Sigmoid colon (tissue), 7 donors: ENCODE data around the gene BORA. TPM values are rescaled to one million over a fixed set of nuclear protein-coding genes. Genes with fewer than 3 reads are reported as not detected.

Experiments used
- DNase-seq: peaks from one replicate; pipeline ENCODE4 v3.0.0-alpha.2; 2019
- H3K27ac ChIP-seq, 4 donors: fragments of 200-600 bp; sonication (generic); one replicate each; pipeline ENCODE4 v1.5.1; 2016 to 2019; ENCODE audit warnings: mild to moderate bottlenecking in 1 of 4
- H3K27me3 ChIP-seq, 3 donors: fragments of 200-600 bp; sonication (generic); one replicate each; pipeline ENCODE4 v1.5.1; 2019; ENCODE audit warnings: mild to moderate bottlenecking in 1 of 3
- H3K36me3 ChIP-seq, 4 donors: fragments of 200-600 bp; sonication (generic); one replicate each; pipeline ENCODE4 v1.5.1; 2016 to 2019
- H3K4me1 ChIP-seq, 4 donors: fragments of 200-600 bp; sonication (generic); one replicate each; pipeline ENCODE4 v1.5.1; 2017 to 2019
- H3K4me3 ChIP-seq, 4 donors: fragments of 200-600 bp; sonication (generic); one replicate each; pipeline ENCODE4 v1.5.1; 2017 to 2019; ENCODE audit warnings: mild to moderate bottlenecking in 2 of 4, moderate library complexity in 1 of 4
- H3K9me3 ChIP-seq, 4 donors: fragments of 200-600 bp in 3 of 4; sonication (generic) in 3 of 4; one replicate each; pipeline versions ENCODE4 v1.5.1 to v1.6.1; 2013 to 2019
- EP300 ChIP-seq, 4 donors: sonication (generic); formaldehyde crosslinking; IDR thresholded peaks; one replicate each; pipeline ENCODE4 v1.6.1; 2017; ENCODE audit warnings: antibody characterized with exemption in 4 of 4
- POLR2A ChIP-seq, 2 donors: fragments of 450-650 bp; IDR thresholded peaks; one replicate each; pipeline ENCODE4 v1.6.1; 2016; ENCODE audit warnings: antibody characterized with exemption in 2 of 2, mild to moderate bottlenecking in 2 of 2, moderate library complexity in 2 of 2
- POLR2AphosphoS5 ChIP-seq, 4 donors: sonication (generic); formaldehyde crosslinking; IDR thresholded peaks; one replicate each; pipeline ENCODE4 v1.6.1; 2017; ENCODE audit warnings: antibody characterized with exemption in 4 of 4
- WGBS, 2 donors: extraction: QIAGEN DNeasy Blood & Tissue Kit; methylation state at CpG; one replicate each; pipeline ENCODE4 v1.1.7; 2013; 5-methylcytosine and 5-hydroxymethylcytosine counted together
- intact Hi-C: fragments of 100-400 bp; cut with DNase I; formaldehyde crosslinking; loops from one replicate; pipeline ENCODE4 v1.15.1; 2023
- polyA plus RNA-seq, 3 donors: library from polyadenylated mRNA; stranded (reverse); fragments of 200-250 nt; gene quantifications; one replicate each; pipeline ENCODE4 v1.2.3, GENCODE V29; 2013
- total RNA-seq, 4 donors: library from RNA; depleted of rRNA; stranded (reverse); fragments of >200 nt; gene quantifications; one replicate each; pipeline ENCODE4 v1.1.0, GENCODE V29; 2016
- TF ChIP-seq, protein P1 (sequence below), 4 experiments: fragments of 450-650 bp in 3 of 4; fragments of 200-600 bp in 1 of 4; IDR thresholded peaks; one replicate each; pipeline ENCODE4 v1.5.1; 2016 to 2019; ENCODE audit warnings: antibody characterized with exemption in 4 of 4, mild to moderate bottlenecking in 3 of 4, moderate library complexity in 2 of 4
- donor health status: healthy with polysubstance abuse.
- donor health status: Bipolar disorder and iron deficiency.
- donor health status: healthy.

BORA gene
- total and polyA plus RNA-seq, 7 donors, result 1.4 to 7.9 (median 4.9) TPM

DNA sequence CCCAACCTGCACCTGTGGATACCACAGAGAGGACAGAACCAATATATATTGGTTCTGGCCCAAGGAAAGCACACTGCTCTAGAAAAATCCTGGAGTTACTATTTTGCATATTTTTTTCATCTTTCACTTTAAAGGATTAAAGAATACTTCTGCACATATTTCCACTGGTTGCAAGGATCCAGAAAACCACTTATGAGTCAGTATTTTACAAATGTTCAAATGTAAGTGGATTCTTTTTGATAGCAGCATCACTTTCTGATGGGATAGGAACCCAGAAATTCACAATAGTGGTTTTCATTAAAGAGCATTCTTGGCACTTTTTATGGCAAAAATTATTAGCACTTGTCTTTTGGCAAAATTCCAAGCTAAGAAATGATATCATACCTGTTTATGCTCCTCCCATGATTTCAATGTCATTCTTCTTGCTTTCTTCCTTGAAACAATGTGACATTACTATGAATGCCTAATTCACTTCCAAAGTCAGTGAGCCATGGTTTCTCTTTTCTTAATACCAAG is 38.5 kb upstream of the BORA start:
- H3K36me3 ChIP-seq, result no peaks in the 10 kb centered on the region
- no peaks in the 10 kb centered on the region for H3K4me1 ChIP-seq
- intact Hi-C loops, result no loop called here
- TF ChIP-seq EP300 (IDR thresholded peaks at IDR 0.05), result no peak
- no peak for TF ChIP-seq POLR2A (IDR thresholded peaks at IDR 0.05)
- no peaks in the 10 kb centered on the region for H3K9me3 ChIP-seq
- no peaks in the 10 kb centered on the region for H3K27me3 ChIP-seq
- H3K4me3 ChIP-seq, result no peak overlapping the region
- H3K27ac ChIP-seq, result no peak overlapping the region
- no peak for DNase-seq

DNA sequence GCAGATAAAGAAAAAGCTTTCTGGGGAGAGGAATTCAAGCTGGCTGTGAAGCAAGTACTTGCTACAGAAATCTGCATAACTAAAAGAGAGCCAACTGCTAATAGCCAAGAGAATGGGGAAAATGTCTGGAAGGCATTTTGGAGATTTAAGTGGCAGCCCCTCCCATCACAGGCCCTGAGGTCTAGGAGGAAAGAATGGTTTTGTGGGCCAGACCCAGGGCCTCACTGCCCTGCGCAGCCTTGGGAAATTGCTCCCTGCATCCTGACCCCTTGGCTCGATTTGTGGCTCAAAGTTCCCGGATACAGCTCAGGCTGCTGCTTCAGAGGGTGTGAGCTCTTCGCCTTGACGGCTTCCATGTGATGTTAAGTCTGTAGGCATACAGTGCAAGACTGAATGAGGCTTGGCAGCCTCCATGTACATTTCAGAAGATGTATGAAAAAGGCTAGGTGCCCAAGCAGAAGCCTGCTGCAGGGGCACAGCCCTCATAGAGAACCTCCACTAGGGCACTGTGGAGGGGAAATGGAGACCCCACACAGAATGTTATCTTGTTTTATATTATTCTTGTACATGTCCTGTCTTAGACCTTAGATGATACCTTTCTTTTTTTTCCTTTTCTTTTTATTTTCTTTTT is 34.7 kb upstream of the BORA start:
- Histone ChIP-seq H3K4me3 (no peak overlapping the region), H3K9me3 (no peaks in the 10 kb centered on the region), H3K27me3 (no peaks in the 10 kb centered on the region), H3K36me3 (no peaks in the 10 kb centered on the region), H3K27ac (no peak overlapping the region), H3K4me1 (no peaks in the 10 kb centered on the region)
- TF ChIP-seq EP300 (IDR thresholded peaks at IDR 0.05), result no peak
- no peak for TF ChIP-seq POLR2A (IDR thresholded peaks at IDR 0.05)
- TF ChIP-seq POLR2AphosphoS5 (IDR thresholded peaks at IDR 0.05), result no peak
- TF ChIP-seq, protein P1, sequence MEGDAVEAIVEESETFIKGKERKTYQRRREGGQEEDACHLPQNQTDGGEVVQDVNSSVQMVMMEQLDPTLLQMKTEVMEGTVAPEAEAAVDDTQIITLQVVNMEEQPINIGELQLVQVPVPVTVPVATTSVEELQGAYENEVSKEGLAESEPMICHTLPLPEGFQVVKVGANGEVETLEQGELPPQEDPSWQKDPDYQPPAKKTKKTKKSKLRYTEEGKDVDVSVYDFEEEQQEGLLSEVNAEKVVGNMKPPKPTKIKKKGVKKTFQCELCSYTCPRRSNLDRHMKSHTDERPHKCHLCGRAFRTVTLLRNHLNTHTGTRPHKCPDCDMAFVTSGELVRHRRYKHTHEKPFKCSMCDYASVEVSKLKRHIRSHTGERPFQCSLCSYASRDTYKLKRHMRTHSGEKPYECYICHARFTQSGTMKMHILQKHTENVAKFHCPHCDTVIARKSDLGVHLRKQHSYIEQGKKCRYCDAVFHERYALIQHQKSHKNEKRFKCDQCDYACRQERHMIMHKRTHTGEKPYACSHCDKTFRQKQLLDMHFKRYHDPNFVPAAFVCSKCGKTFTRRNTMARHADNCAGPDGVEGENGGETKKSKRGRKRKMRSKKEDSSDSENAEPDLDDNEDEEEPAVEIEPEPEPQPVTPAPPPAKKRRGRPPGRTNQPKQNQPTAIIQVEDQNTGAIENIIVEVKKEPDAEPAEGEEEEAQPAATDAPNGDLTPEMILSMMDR (IDR thresholded peaks at IDR 0.05), result no peak
- DNase-seq, result no peak
- 78 to 85% methylated on average over 5 of the region's 5 CpGs for WGBS, 2 donors
- intact Hi-C loops, result no loop called here

DNA sequence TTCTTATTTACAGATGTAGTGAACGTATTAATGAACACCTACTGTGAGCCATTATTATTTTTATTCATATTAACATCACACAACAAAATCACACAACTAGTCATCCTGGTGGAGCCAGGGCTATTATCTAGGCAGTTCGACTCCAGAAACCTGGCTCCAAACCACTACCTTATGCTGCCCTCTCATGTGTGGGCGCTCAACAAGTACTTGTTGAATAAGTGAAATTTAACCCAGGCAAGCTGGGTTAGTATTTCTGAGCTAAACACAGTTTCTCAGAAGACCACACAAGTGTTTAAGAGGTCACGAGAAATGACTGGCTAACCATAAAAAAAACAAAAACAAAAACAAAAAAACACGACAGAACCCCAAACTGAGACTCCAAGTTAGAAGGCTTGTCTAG is 33.9 kb upstream of the BORA start:
- intact Hi-C loops, result no loop called here
- 84 to 87% methylated on average over 5 of the region's 5 CpGs for WGBS, 2 donors

DNA sequence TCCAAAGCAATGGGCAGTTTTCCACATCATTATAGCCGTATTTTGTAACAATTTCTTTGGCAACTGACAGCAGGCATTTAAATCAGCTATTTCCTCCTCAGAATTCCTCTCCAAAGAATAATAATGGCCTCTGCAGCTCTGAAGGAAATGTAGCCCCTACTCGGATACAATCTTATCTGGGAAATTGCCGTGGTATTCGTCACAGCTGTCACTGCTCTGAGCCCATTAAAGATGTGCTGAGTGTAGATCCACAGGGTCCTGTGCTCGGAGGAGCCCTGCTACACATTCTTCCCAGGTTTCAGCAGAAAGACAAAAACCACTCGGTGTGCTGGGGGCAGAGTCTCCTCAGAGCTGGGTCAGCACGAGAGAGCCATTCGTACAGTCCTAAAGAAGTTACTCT is 33.4 kb upstream of the BORA start:
- Histone ChIP-seq H3K4me1 (no peaks in the 10 kb centered on the region), H3K36me3 (no peaks in the 10 kb centered on the region), H3K27ac (no peak overlapping the region), H3K27me3 (no peaks in the 10 kb centered on the region), H3K4me3 (no peak overlapping the region), H3K9me3 (no peaks in the 10 kb centered on the region)
- 76 to 78% methylated on average over 8 of the region's 8 CpGs for WGBS, 2 donors
- DNase-seq, result no peak
- intact Hi-C loops, result no loop called here
- TF ChIP-seq POLR2AphosphoS5 (IDR thresholded peaks at IDR 0.05) (no peak), EP300 (IDR thresholded peaks at IDR 0.05) (no peak), POLR2A (IDR thresholded peaks at IDR 0.05) (no peak)
- TF ChIP-seq, protein P1 (IDR thresholded peaks at IDR 0.05), result no peak

More for the DNA sequence above, 33.9 kb upstream of the BORA start:
- no peak overlapping the region for H3K27ac ChIP-seq
- TF ChIP-seq EP300 (IDR thresholded peaks at IDR 0.05) (no peak), POLR2A (IDR thresholded peaks at IDR 0.05) (no peak), POLR2AphosphoS5 (IDR thresholded peaks at IDR 0.05) (no peak)
- TF ChIP-seq, protein P1 (IDR thresholded peaks at IDR 0.05), result no peak
- H3K9me3 ChIP-seq, result no peaks in the 10 kb centered on the region
- H3K36me3 ChIP-seq, result no peaks in the 10 kb centered on the region
- DNase-seq, result no peak
- no peaks in the 10 kb centered on the region for H3K27me3 ChIP-seq
- no peak overlapping the region for H3K4me3 ChIP-seq
- no peaks in the 10 kb centered on the region for H3K4me1 ChIP-seq

DNA sequence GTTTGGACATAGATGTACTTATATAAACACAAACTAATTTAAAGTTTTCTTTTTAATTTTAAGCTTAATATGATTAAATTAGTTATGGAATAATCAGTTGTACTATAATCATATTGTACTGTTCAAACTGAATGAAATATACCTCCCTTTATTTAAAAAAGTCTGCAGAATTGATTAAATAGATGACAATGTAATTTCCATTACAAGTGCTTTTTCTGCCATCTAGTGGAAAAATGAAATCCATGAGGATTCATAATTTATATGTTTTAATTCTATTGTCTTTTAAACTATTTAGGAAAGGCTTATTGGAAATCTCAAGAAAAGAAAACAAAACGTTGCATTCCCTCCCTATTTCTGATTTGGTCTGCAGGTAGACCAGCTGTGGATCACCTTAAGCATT is 31.1 kb upstream of the BORA start:
- no peaks in the 10 kb centered on the region for H3K9me3 ChIP-seq
- H3K27me3 ChIP-seq, result no peaks in the 10 kb centered on the region
- no peak overlapping the region for H3K4me3 ChIP-seq
- WGBS, 2 donors, result 4 to 23% methylated on average over 1 of the region's 1 CpG
- intact Hi-C loops, result no loop called here
- no peaks in the 10 kb centered on the region for H3K4me1 ChIP-seq
- DNase-seq, result no peak
- H3K27ac ChIP-seq, result no peak overlapping the region
- H3K36me3 ChIP-seq, result no peaks in the 10 kb centered on the region
- TF ChIP-seq EP300 (IDR thresholded peaks at IDR 0.05) (no peak), POLR2A (IDR thresholded peaks at IDR 0.05) (no peak), POLR2AphosphoS5 (IDR thresholded peaks at IDR 0.05) (no peak)
- TF ChIP-seq, protein P1 (IDR thresholded peaks at IDR 0.05), result no peak
